Dendritic cell treated with granulocyte-macrophage colony-stimulating factor and Interleukin-4, amounts not matched to agents 40 ng/mL and 50 ng/mL, for 4 days (primary cell): ENCODE data around the gene LSP1.
"Not testable (repeated sequence)": the region's sequence is repeated elsewhere in the genome, so short reads cannot be mapped to it uniquely, and the experiment has no call there.

ENCODE experiments used
- H3K27ac Mint-ChIP-seq: one replicate; pipeline ENCODE4 v1.8.0; 2022; ENCODE audit warnings: mild to moderate bottlenecking, mixed read lengths
- H3K27me3 Mint-ChIP-seq: one replicate; pipeline ENCODE4 v1.8.0; 2022; ENCODE audit warnings: mild to moderate bottlenecking, mixed read lengths
- H3K36me3 Mint-ChIP-seq: one replicate; pipeline ENCODE4 v1.8.0; 2022; ENCODE audit warnings: low read depth, mixed read lengths
- H3K4me1 Mint-ChIP-seq: one replicate; pipeline ENCODE4 v1.8.0; 2022; ENCODE audit warnings: low read depth, mixed read lengths
- H3K4me3 Mint-ChIP-seq: one replicate; pipeline ENCODE4 v1.8.0; 2022; ENCODE audit warnings: mild to moderate bottlenecking, moderate library complexity, mixed read lengths
- H3K9me3 Mint-ChIP-seq: one replicate; pipeline ENCODE4 v1.8.0; 2022; ENCODE audit warnings: mixed read lengths
- intact Hi-C: fragments of 100-400 bp; cut with micrococcal nuclease; formaldehyde crosslinking; loops from one replicate; pipeline ENCODE4 v1.15.0; 2022

LSP1 gene

DNA sequence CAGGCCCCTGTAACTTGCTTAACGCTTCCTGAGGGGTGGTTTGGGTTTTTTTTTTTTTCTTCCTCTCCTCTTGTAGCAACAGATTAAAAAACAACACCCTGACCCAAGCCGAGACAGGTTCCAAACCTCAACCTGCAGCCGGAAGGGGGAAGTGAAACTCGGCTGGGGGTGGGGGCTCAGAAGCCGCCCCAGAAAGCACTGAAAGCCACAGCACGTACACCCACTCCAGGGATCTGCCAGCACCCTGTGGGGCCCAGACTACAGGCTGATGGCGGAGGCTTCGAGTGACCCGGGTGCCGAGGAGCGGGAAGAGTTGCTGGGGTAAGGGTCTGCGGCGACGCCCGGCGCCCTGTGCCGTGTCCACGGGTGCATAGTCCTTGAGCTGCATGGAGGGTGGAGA is at the start of gene LSP1:
Gene LSP1 (plus strand): TSS at position 208 of the 400 bp plus-strand sequence. CDS start 61 bp downstream, at position 269.
- Mint-ChIP-seq H3K9me3 (no peaks in the 10 kb centered on the region), H3K27me3 (no peaks in the 10 kb centered on the region), H3K4me3 (peak within 1 kb of the TSS; percentile 88), H3K4me1 (peaks cover 97% of the 10 kb centered on the region), H3K36me3 (peaks cover 48% of the 10 kb centered on the region), H3K27ac (peak within 1 kb of the TSS; percentile 86)
- intact Hi-C loops = no loop called here

DNA sequence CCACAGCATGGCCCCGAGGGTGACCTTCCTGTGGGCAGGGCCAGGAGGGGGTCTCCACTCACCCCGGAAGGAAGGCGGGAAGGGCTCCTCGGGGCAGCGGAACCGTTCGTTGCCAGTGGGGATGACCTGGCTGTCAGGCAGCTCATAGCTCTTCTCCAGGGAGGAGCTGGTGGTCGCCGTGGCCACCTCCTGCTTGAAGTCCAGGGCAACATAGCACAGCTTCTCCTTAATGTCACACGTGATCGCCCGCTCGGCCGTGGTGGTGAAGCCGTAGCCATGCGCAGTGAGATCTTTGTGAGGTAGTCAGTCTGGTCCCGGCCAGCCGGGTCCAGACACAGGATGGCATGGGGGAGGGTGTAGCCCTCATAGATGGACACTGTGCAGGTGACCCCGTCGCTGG is 49.6 kb upstream of the LSP1 start:
- Mint-ChIP-seq H3K4me1 (no peaks in the 10 kb centered on the region), H3K4me3 (no peak overlapping the region), H3K27ac (no peak overlapping the region), H3K27me3 (peaks cover 69% of the 10 kb centered on the region), H3K36me3 (no peaks in the 10 kb centered on the region), H3K9me3 (no peaks in the 10 kb centered on the region)
- intact Hi-C loops = no loop called here

- intact Hi-C loops, H3K9me3 Mint-ChIP-seq, H3K27ac Mint-ChIP-seq, H3K36me3 Mint-ChIP-seq, H3K4me1 Mint-ChIP-seq, H3K4me3 Mint-ChIP-seq: not testable (repeated sequence)
- peaks cover 71% of the 10 kb centered on the region for H3K27me3 Mint-ChIP-seq
Measured at GRCh38 chr11:1803835-1804519, 48.9 kb upstream of the LSP1 start.

- peaks cover 9% of the 10 kb centered on the region for H3K9me3 Mint-ChIP-seq
- peaks cover under 1% of the 10 kb centered on the region for H3K4me1 Mint-ChIP-seq
- intact Hi-C loops = no loop called here
- H3K4me3 Mint-ChIP-seq = no peak overlapping the region
- H3K36me3 Mint-ChIP-seq = peaks cover 5% of the 10 kb centered on the region
- peaks cover 83% of the 10 kb centered on the region for H3K27me3 Mint-ChIP-seq
- no peak overlapping the region for H3K27ac Mint-ChIP-seq
Measured at GRCh38 chr11:1805525-1805924, 47.4 kb upstream of the LSP1 start.

DNA sequence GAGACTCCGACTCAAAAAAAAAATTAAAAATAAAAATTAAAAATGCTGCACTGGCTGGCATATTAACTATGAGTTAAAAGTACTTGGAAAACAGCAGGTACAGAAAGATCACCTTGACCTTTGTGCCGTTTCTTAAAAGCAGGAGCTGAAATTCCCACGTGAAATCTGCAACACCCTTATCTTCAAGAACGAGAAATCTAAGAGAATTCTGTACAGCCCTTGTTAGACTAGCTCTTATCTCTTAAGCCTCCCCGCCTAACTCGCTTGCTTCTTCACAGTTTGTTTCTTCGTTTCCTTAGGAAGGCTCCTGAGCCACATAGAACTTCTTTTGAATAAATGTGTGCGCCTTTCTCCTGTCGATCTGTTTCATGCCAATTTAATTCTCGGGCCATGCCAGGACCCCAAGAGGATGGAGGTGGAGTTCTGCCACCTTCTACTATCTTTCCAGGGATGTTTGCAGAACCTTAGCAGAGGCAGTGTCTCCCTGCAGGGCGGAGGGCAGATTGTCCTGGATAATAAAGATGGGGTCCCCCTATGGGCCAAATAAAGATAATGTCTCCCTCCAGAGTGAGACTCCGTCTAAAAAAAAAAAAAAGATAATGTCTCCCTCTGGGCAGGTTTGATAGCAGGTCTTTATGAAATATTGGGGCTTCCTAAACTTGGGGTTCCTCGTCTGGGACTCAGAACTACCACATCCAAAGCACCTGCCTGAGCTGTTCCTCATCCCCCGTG is 45.5 kb upstream of the LSP1 start:
- intact Hi-C loops = no loop called here
- H3K27ac Mint-ChIP-seq = no peak overlapping the region
- H3K27me3 Mint-ChIP-seq = peaks cover 85% of the 10 kb centered on the region
- H3K36me3 Mint-ChIP-seq = peaks cover 5% of the 10 kb centered on the region
- peaks cover 14% of the 10 kb centered on the region for H3K9me3 Mint-ChIP-seq
- H3K4me1 Mint-ChIP-seq = peaks cover 7% of the 10 kb centered on the region
- H3K4me3 Mint-ChIP-seq = no peak overlapping the region

DNA sequence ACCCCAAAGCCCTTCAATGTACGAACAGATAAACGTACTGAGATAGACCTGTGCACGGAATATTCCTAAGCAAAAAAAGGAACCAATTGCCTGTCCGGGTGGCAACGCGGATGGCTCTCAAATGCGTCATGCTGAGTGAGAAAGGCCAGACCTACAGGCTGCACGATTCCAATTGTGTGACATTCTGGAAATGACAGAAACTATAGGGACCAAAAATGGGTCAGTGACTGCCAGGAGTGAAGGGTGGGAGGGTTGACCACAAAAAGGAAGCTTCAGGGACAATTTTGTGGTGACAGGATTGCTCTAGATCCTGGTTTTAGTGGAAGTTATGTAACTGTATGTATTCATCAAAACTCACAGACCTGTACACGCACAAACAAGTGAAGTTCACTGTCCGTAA is 42.1 kb upstream of the LSP1 start:
- Mint-ChIP-seq H3K4me3 (no peak overlapping the region), H3K9me3 (peaks cover 20% of the 10 kb centered on the region)
- intact Hi-C loops = no loop called here

GRCh38 chr11:1812274-1812673 is 40.6 kb upstream of the LSP1 start:
- Mint-ChIP-seq H3K9me3 (peaks cover 20% of the 10 kb centered on the region), H3K4me1 (peaks cover 7% of the 10 kb centered on the region), H3K27me3 (peaks cover 93% of the 10 kb centered on the region), H3K36me3 (peaks cover 5% of the 10 kb centered on the region), H3K27ac (no peak overlapping the region), H3K4me3 (no peak overlapping the region)
- intact Hi-C loops = no loop called here

More for the DNA sequence above, 42.1 kb upstream of the LSP1 start:
- Mint-ChIP-seq H3K36me3 (peaks cover 5% of the 10 kb centered on the region), H3K27ac (no peak overlapping the region), H3K4me1 (peaks cover 7% of the 10 kb centered on the region), H3K27me3 (peaks cover 87% of the 10 kb centered on the region)

GRCh38 chr11:1812801-1813200 is 40.1 kb upstream of the LSP1 start:
- H3K4me1 Mint-ChIP-seq = peaks cover 7% of the 10 kb centered on the region
- H3K27me3 Mint-ChIP-seq = peaks cover 91% of the 10 kb centered on the region
- H3K27ac Mint-ChIP-seq = no peak overlapping the region
- H3K4me3 Mint-ChIP-seq = no peak overlapping the region
- intact Hi-C loops = no loop called here
- peaks cover 5% of the 10 kb centered on the region for H3K36me3 Mint-ChIP-seq
- H3K9me3 Mint-ChIP-seq = peaks cover 20% of the 10 kb centered on the region

DNA sequence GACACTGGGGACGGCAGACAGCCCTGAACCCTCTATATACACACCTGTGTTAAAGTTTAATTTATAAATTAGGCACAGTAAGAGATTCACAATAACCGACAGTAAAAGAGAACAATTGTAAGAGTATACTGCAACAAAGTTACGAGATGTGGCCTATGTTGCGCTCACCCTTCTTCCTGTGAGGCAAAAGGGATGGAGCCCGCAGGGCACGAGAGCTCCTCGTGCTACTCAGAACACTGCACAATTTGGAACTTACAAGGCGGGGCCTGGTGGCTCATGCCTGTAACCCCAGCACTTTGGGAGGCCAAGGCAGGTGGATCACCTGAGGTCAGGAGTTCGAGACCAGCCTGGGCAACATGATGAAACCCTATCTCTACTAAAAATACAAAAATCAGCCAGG is 39.5 kb upstream of the LSP1 start:
- H3K4me1 Mint-ChIP-seq, H3K27ac Mint-ChIP-seq, H3K36me3 Mint-ChIP-seq, H3K4me3 Mint-ChIP-seq, intact Hi-C loops: not testable (repeated sequence)
- H3K9me3 Mint-ChIP-seq = peaks cover 21% of the 10 kb centered on the region
- peaks cover 87% of the 10 kb centered on the region for H3K27me3 Mint-ChIP-seq

DNA sequence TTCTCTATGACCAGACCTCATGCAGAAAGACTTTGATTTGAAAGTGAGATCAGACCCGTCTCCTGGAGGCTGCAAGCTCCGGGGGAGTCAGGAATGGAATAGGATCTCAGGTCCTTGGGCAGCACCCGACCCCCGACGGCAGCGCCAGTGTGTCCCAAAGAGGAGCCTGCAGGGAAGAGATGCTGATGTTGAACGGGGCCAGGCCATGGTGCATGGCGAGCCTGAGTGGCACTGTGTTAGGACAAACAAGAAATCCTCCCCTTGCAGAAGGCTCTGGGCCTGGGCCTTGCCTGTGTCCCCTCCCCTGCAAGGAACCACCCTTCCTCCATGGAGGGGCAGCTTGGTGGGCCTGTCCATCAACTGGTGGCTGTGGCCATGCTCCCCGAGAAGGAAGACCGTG is 38.2 kb upstream of the LSP1 start:
- H3K36me3 Mint-ChIP-seq = peaks cover 2% of the 10 kb centered on the region
- no peak overlapping the region for H3K27ac Mint-ChIP-seq

DNA sequence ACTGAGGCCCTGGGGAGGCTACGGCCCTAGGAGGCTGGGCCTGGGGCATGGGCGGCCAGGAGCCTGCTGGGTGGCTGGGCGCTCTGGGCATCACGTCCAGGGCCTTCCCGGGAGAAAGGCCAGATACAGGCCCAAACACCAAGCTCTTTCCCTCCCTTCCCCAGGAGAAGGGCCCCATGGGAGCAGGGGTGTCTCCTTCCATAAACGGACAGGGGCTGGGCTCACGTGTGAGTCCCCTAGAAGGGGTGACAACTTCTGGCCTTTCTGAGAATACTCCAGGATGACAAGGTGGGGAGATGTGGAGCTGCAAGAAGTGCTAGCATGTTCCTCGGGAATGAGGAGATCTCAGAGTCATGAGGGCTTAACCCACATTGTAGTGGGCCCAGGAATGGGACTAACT is 37.6 kb upstream of the LSP1 start:
- peaks cover 29% of the 10 kb centered on the region for H3K9me3 Mint-ChIP-seq
- H3K27me3 Mint-ChIP-seq = peaks cover 88% of the 10 kb centered on the region
- peaks cover 7% of the 10 kb centered on the region for H3K4me1 Mint-ChIP-seq
- no peaks in the 10 kb centered on the region for H3K36me3 Mint-ChIP-seq
- H3K4me3 Mint-ChIP-seq = no peak overlapping the region
- no peak overlapping the region for H3K27ac Mint-ChIP-seq
- intact Hi-C loops = no loop called here

More for the DNA sequence above, 38.2 kb upstream of the LSP1 start:
- intact Hi-C loops = no loop called here
- Mint-ChIP-seq H3K4me1 (peaks cover 7% of the 10 kb centered on the region), H3K9me3 (peaks cover 29% of the 10 kb centered on the region), H3K27me3 (peaks cover 86% of the 10 kb centered on the region), H3K4me3 (no peak overlapping the region)

DNA sequence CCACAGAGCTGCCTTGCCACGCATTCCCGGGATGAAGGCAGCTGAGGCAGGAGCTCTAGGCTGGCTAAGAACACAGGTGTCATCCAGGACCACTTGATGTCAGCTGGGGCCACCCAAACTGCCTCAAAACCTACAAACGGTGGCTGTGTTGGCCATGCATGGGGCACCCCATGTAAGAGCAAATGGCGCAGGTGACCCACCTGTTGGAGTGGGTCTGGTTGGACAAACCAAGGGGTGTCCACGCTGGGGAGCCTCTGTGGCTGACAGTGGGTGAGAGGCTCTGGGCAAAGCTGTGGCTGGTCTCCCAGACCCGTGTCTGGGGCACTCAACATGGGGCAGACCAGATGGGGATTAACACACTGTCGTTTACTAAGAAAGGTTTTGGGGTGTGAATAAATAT is 37.1 kb upstream of the LSP1 start:
- H3K9me3 Mint-ChIP-seq = peaks cover 29% of the 10 kb centered on the region
- peaks cover 5% of the 10 kb centered on the region for H3K4me1 Mint-ChIP-seq
- H3K4me3 Mint-ChIP-seq = no peak overlapping the region
- no peak overlapping the region for H3K27ac Mint-ChIP-seq
- peaks cover 89% of the 10 kb centered on the region for H3K27me3 Mint-ChIP-seq
- no peaks in the 10 kb centered on the region for H3K36me3 Mint-ChIP-seq
- intact Hi-C loops = no loop called here

GRCh38 chr11:1817000-1817399 is 35.9 kb upstream of the LSP1 start:
- intact Hi-C loops = no loop called here
- H3K27ac Mint-ChIP-seq = no peak overlapping the region
- no peaks in the 10 kb centered on the region for H3K36me3 Mint-ChIP-seq
- peaks cover 41% of the 10 kb centered on the region for H3K9me3 Mint-ChIP-seq
- H3K4me3 Mint-ChIP-seq = no peak overlapping the region
- peaks cover 91% of the 10 kb centered on the region for H3K27me3 Mint-ChIP-seq
- H3K4me1 Mint-ChIP-seq = no peaks in the 10 kb centered on the region

DNA sequence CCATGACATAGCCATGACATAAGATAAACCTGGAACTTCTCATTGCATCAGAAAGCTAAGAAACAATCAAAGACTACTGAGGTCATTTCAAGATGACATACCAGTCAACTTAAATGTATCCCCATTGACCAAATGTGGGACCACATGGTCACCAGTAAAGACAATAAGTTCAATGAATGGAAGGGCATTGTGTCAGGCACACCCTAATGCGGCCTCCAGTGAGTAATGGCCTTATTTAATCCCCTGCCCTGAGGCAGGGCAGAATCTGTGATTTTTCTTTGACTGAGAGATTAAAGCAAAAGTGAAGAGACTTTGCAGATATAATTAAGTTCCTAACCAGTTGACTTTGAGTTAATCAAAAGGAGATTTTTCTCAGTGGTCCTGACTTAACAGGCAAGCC is 35.4 kb upstream of the LSP1 start:
- Mint-ChIP-seq H3K36me3 (no peaks in the 10 kb centered on the region), H3K27me3 (peaks cover 91% of the 10 kb centered on the region), H3K27ac (no peak overlapping the region), H3K4me3 (no peak overlapping the region), H3K9me3 (peaks cover 37% of the 10 kb centered on the region), H3K4me1 (peaks cover 3% of the 10 kb centered on the region)
- intact Hi-C loops = no loop called here
